GM23338 (cell line): ENCODE data around the gene KDSR. TPM values are rescaled to one million over a fixed set of nuclear protein-coding genes. Genes with fewer than 3 reads are reported as not detected.

Source experiments
- ATAC-seq: fragments of 200-7000 bp; cut with Tn5 transposase; 3 replicates; pipeline ENCODE4 v1.9.1; 2020
- DNase-seq: peaks from one replicate; pipeline ENCODE4 v3.0.0-alpha.2; 2015; ENCODE audit warnings: low spot score
- H2AFZ ChIP-seq: fragments of 200-600 bp; sonication (generic); 2 replicates; pipeline ENCODE4 v1.8.0; 2016; ENCODE audit warnings: antibody characterized with exemption, mild to moderate bottlenecking, moderate library complexity
- H3F3A ChIP-seq: fragments of 200-600 bp; sonication (generic); replicated peaks from 2 replicates; pipeline ENCODE4 v1.8.0; 2017; ENCODE audit warnings: antibody characterized with exemption, mixed run types, low read depth
- H3K27ac ChIP-seq: fragments of 200-600 bp; sonication (generic); 2 replicates; pipeline ENCODE4 v1.6.1; 2016; ENCODE audit warnings: low read depth
- H3K27me3 ChIP-seq: fragments of 200-600 bp; sonication (generic); 2 replicates; pipeline ENCODE4 v1.8.0; 2016; ENCODE audit warnings: mild to moderate bottlenecking, mixed run types, moderate library complexity; ENCODE audit not compliant: insufficient read depth
- H3K36me3 ChIP-seq: fragments of 200-600 bp; sonication (generic); 2 replicates; pipeline ENCODE4 v1.8.0; 2016; ENCODE audit warnings: mild to moderate bottlenecking; ENCODE audit not compliant: insufficient read depth
- H3K4me1 ChIP-seq: fragments of 200-600 bp; sonication (generic); 2 replicates; pipeline ENCODE4 v1.8.0; 2016; ENCODE audit warnings: mild to moderate bottlenecking, moderate library complexity; ENCODE audit not compliant: insufficient read depth
- H3K4me2 ChIP-seq: fragments of 200-600 bp; sonication (generic); 2 replicates; pipeline ENCODE4 v1.7.1; 2017; ENCODE audit warnings: mixed run types
- H3K4me3 ChIP-seq: fragments of 200-600 bp; sonication (generic); 2 replicates; pipeline ENCODE4 v1.6.1; 2016; ENCODE audit warnings: mixed run types
- H3K79me2 ChIP-seq: fragments of 200-600 bp; sonication (generic); replicated peaks from 2 replicates; pipeline ENCODE4 v1.8.0; 2017; ENCODE audit warnings: mild to moderate bottlenecking; ENCODE audit not compliant: insufficient read depth
- H3K9me2 ChIP-seq: fragments of 200-600 bp; sonication (generic); 2 replicates; pipeline ENCODE4 v1.8.0; 2017; ENCODE audit not compliant: insufficient read depth
- H4K20me1 ChIP-seq: fragments of 200-600 bp; sonication (generic); replicated peaks from 2 replicates; pipeline ENCODE4 v1.8.0; 2017; ENCODE audit warnings: mild to moderate bottlenecking; ENCODE audit not compliant: insufficient read depth
- H3K27ac Mint-ChIP-seq: 2 replicates; pipeline ENCODE4 v1.8.0; 2020; ENCODE audit warnings: inconsistent platforms, mild to moderate bottlenecking, moderate library complexity, mixed read lengths
- H3K27me3 Mint-ChIP-seq: 3 replicates; pipeline ENCODE4 v1.8.0; 2022; ENCODE audit warnings: low read depth, mild to moderate bottlenecking, moderate library complexity, mixed read lengths, inconsistent platforms; ENCODE audit not compliant: insufficient read depth, poor library complexity
- H3K36me3 Mint-ChIP-seq: 3 replicates; pipeline ENCODE4 v1.8.0; 2021; ENCODE audit warnings: low read depth, mild to moderate bottlenecking, inconsistent platforms, moderate library complexity, mixed read lengths
- H3K4me1 Mint-ChIP-seq: 3 replicates; pipeline ENCODE4 v1.8.0; 2020; ENCODE audit warnings: mild to moderate bottlenecking, inconsistent platforms, mixed read lengths
- H3K4me3 Mint-ChIP-seq: 3 replicates; pipeline ENCODE4 v1.8.0; 2021; ENCODE audit warnings: moderate library complexity, mild to moderate bottlenecking, inconsistent platforms, mixed read lengths
- H3K9me3 Mint-ChIP-seq: 3 replicates; pipeline ENCODE4 v1.8.0; 2020; ENCODE audit warnings: moderate library complexity, mild to moderate bottlenecking, inconsistent platforms, mixed read lengths
- CREB1 ChIP-seq: fragments of 250-450 bp; sonication (Bioruptor Pico); IDR thresholded peaks from 2 replicates; pipeline ENCODE4 v1.5.0; 2020; ENCODE audit warnings: low read depth, mild to moderate bottlenecking, moderate library complexity
- JUNB ChIP-seq: IDR thresholded peaks from one replicate; pipeline ENCODE4 v1.6.1; 2016; ENCODE audit warnings: antibody characterized with exemption; ENCODE audit not compliant: unreplicated experiment
- POLR2AphosphoS5 ChIP-seq: IDR thresholded peaks from 2 replicates; pipeline ENCODE4 v1.6.1; 2016; ENCODE audit warnings: antibody characterized with exemption, low read depth
- STAT1 ChIP-seq: IDR thresholded peaks from one replicate; pipeline ENCODE4 v1.6.1; 2016; ENCODE audit warnings: antibody characterized with exemption; ENCODE audit not compliant: unreplicated experiment
- ZNF331 ChIP-seq: fragments of 250-450 bp; sonication (Bioruptor Pico); IDR thresholded peaks from 2 replicates; pipeline ENCODE4 v1.5.0; 2020; ENCODE audit warnings: low read depth, mild to moderate bottlenecking, moderate library complexity
- polyA plus RNA-seq: library from polyadenylated mRNA; unstranded; fragments of >200 nt; fragmentation: Nextera tagmentation; extraction: Ambion mirVana; gene quantifications from 2 replicates; pipeline ENCODE4 v1.2.1, GENCODE V29; 2016
- total RNA-seq: library from RNA; depleted of rRNA; stranded (reverse); fragments of >200 nt; shearing (Covaris generic); gene quantifications from 2 replicates; pipeline ENCODE4 v1.2.3, GENCODE V29; 2014
- TF ChIP-seq, protein P1 (sequence below): IDR thresholded peaks from one replicate; pipeline ENCODE4 v1.6.1; 2018; ENCODE audit warnings: antibody characterized with exemption; ENCODE audit not compliant: unreplicated experiment
- TF ChIP-seq, protein P2 (sequence below), 2 experiments: fragments of 200-600 bp in 1 of 2; sonication (generic) in 1 of 2; conservative IDR thresholded peaks; 2 replicates each; pipeline versions ENCODE4 v1.5.1 to v1.6.1; 2016 to 2017; ENCODE audit warnings: antibody characterized with exemption in 2 of 2, low read depth in 2 of 2, mild to moderate bottlenecking in 2 of 2, moderate library complexity in 1 of 2
- TF ChIP-seq, protein P3 (sequence below): IDR thresholded peaks from 2 replicates; pipeline ENCODE4 v1.6.1; 2016; ENCODE audit warnings: antibody characterized with exemption

Gene KDSR
- total and polyA plus RNA-seq, 2 experiments from 2014 or later = 23.7 to 36.3 TPM

DNA sequence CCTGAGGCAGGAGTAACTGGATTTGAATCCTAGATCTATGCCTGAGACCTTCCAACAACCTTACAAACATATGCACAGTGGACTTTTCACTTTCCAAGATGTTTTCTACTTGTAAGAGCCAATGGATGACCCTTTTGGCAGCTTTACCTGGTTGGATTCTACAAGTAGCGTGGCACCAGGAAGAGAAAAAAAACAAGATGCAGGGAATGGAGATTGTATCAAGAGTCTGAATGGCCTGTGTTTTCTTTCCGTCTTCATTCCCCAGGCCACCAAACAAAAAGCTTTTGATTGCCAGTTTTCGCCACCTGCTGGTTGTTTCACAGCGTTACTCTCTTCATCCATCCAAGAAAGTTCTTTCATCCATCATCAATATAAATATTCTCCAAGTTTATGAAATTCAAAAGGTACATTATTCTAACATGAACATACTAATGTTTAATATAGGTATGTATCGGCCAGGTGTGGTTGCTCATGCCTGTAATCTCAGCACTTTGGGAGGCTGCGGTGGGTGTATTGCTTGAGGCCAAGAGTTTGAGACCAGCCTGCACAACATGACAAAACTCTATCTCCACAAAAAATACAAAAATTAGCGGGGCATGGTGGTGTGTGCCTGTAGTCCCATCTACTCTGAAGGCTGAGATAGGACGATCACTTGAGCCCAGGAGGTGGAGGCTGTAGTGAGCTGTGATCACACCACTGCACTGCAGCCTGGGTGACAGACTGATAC lies 43.9 kb downstream of the KDSR start:
- Mint-ChIP-seq H3K4me3 (no peak overlapping the region), H3K9me3 (no peaks in the 10 kb centered on the region; the same call in 2 of the 3 replicates), H3K27ac (no peak overlapping the region), H3K4me1 (peaks cover 22% of the 10 kb centered on the region), H3K27me3 (peaks cover 24% of the 10 kb centered on the region), H3K36me3 (no peaks in the 10 kb centered on the region; the same call in 2 of the 3 replicates)
- Histone ChIP-seq H2AFZ (peak overlapping the region; percentile 19; the same call in 1 of the 2 replicates), H3K36me3 (no peaks in the 10 kb centered on the region), H3K4me1 (peaks cover 17% of the 10 kb centered on the region), H3K9me2 (no peaks in the 10 kb centered on the region), H3K79me2 (no peaks in the 10 kb centered on the region), H3K4me3 (no peak overlapping the region), H3K27me3 (peaks cover 30% of the 10 kb centered on the region), H3K27ac (no peak overlapping the region), H4K20me1 (no peaks in the 10 kb centered on the region), H3K4me2 (0 out of 2 replicates have a peak overlapping the region, but pooled peaks have one; percentile 12), H3F3A (peaks cover 7% of the 10 kb centered on the region; the same call in 1 of the 2 replicates)
- TF ChIP-seq JUNB = no peak
- TF ChIP-seq, protein P1, sequence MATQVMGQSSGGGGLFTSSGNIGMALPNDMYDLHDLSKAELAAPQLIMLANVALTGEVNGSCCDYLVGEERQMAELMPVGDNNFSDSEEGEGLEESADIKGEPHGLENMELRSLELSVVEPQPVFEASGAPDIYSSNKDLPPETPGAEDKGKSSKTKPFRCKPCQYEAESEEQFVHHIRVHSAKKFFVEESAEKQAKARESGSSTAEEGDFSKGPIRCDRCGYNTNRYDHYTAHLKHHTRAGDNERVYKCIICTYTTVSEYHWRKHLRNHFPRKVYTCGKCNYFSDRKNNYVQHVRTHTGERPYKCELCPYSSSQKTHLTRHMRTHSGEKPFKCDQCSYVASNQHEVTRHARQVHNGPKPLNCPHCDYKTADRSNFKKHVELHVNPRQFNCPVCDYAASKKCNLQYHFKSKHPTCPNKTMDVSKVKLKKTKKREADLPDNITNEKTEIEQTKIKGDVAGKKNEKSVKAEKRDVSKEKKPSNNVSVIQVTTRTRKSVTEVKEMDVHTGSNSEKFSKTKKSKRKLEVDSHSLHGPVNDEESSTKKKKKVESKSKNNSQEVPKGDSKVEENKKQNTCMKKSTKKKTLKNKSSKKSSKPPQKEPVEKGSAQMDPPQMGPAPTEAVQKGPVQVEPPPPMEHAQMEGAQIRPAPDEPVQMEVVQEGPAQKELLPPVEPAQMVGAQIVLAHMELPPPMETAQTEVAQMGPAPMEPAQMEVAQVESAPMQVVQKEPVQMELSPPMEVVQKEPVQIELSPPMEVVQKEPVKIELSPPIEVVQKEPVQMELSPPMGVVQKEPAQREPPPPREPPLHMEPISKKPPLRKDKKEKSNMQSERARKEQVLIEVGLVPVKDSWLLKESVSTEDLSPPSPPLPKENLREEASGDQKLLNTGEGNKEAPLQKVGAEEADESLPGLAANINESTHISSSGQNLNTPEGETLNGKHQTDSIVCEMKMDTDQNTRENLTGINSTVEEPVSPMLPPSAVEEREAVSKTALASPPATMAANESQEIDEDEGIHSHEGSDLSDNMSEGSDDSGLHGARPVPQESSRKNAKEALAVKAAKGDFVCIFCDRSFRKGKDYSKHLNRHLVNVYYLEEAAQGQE = no peak
- TF ChIP-seq CREB1 (CRISPR knock-in tag) = no peak
- TF ChIP-seq, protein P2, sequence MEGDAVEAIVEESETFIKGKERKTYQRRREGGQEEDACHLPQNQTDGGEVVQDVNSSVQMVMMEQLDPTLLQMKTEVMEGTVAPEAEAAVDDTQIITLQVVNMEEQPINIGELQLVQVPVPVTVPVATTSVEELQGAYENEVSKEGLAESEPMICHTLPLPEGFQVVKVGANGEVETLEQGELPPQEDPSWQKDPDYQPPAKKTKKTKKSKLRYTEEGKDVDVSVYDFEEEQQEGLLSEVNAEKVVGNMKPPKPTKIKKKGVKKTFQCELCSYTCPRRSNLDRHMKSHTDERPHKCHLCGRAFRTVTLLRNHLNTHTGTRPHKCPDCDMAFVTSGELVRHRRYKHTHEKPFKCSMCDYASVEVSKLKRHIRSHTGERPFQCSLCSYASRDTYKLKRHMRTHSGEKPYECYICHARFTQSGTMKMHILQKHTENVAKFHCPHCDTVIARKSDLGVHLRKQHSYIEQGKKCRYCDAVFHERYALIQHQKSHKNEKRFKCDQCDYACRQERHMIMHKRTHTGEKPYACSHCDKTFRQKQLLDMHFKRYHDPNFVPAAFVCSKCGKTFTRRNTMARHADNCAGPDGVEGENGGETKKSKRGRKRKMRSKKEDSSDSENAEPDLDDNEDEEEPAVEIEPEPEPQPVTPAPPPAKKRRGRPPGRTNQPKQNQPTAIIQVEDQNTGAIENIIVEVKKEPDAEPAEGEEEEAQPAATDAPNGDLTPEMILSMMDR (conservative IDR thresholded peaks at IDR 0.05; ENCODE audit: low read depth in 2 of 2) = peak; percentile 79 to 83
- no peak for TF ChIP-seq STAT1
- TF ChIP-seq ZNF331 (CRISPR knock-in tag) = no peak
- TF ChIP-seq, protein P3, sequence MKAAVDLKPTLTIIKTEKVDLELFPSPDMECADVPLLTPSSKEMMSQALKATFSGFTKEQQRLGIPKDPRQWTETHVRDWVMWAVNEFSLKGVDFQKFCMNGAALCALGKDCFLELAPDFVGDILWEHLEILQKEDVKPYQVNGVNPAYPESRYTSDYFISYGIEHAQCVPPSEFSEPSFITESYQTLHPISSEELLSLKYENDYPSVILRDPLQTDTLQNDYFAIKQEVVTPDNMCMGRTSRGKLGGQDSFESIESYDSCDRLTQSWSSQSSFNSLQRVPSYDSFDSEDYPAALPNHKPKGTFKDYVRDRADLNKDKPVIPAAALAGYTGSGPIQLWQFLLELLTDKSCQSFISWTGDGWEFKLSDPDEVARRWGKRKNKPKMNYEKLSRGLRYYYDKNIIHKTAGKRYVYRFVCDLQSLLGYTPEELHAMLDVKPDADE = no peak
- TF ChIP-seq POLR2AphosphoS5 = no peak
- ATAC-seq (peak; percentile 13), DNase-seq (peak; percentile 86)
